Tibial nerve (tissue), 4 donors: ENCODE data around the gene INPP4A.
"Not testable (repeated sequence)": the region's sequence is repeated elsewhere in the genome, so short reads cannot be mapped to it uniquely, and the experiment has no call there.

ENCODE experiments used
- EP300 ChIP-seq, 2 donors: sonication (generic); formaldehyde crosslinking; IDR thresholded peaks; one replicate each; pipeline ENCODE4 v1.6.1; 2017; ENCODE audit warnings: antibody characterized with exemption in 2 of 2, mild to moderate bottlenecking in 1 of 2
- POLR2A ChIP-seq, 2 donors: fragments of 450-650 bp; IDR thresholded peaks; one replicate each; pipeline ENCODE4 v1.6.1; 2017; ENCODE audit warnings: antibody characterized with exemption in 2 of 2, mild to moderate bottlenecking in 2 of 2, moderate library complexity in 2 of 2
- TF ChIP-seq, protein P1 (sequence below), 5 experiments: fragments of 200-600 bp in 3 of 5; fragments of 450-650 bp in 2 of 5; sonication (generic) in 3 of 5; IDR thresholded peaks; one replicate each; pipeline ENCODE4 v1.5.1; 2016 to 2019; ENCODE audit warnings: antibody characterized with exemption in 5 of 5, mild to moderate bottlenecking in 3 of 5, moderate library complexity in 2 of 5

- TF ChIP-seq, protein P1, sequence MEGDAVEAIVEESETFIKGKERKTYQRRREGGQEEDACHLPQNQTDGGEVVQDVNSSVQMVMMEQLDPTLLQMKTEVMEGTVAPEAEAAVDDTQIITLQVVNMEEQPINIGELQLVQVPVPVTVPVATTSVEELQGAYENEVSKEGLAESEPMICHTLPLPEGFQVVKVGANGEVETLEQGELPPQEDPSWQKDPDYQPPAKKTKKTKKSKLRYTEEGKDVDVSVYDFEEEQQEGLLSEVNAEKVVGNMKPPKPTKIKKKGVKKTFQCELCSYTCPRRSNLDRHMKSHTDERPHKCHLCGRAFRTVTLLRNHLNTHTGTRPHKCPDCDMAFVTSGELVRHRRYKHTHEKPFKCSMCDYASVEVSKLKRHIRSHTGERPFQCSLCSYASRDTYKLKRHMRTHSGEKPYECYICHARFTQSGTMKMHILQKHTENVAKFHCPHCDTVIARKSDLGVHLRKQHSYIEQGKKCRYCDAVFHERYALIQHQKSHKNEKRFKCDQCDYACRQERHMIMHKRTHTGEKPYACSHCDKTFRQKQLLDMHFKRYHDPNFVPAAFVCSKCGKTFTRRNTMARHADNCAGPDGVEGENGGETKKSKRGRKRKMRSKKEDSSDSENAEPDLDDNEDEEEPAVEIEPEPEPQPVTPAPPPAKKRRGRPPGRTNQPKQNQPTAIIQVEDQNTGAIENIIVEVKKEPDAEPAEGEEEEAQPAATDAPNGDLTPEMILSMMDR (IDR thresholded peaks at IDR 0.05): not testable (repeated sequence)
- not testable (repeated sequence) for TF ChIP-seq EP300, POLR2A (IDR thresholded peaks at IDR 0.05)
These were observed 28.9 kb upstream of the INPP4A start for GRCh38 chr2:98415719-98416248.
